Liver (tissue), 9 donors: ENCODE data around the gene ACOT2. TPM values are rescaled to one million over a fixed set of nuclear protein-coding genes. Genes with fewer than 3 reads are reported as not detected.
"Not testable (repeated sequence)": the region's sequence is repeated elsewhere in the genome, so short reads cannot be mapped to it uniquely, and the experiment has no call there.

Experiments used
- DNase-seq: peaks from one replicate; pipeline ENCODE4 v3.0.0-alpha.2; 2017; ENCODE audit warnings: low spot score
- H3K27ac ChIP-seq, 2 donors: one replicate each; pipeline ENCODE4 v1.7.0; 2013; ENCODE audit warnings: inconsistent platforms in 2 of 2, low read length in 2 of 2, control low read depth in 1 of 2, low read depth in 1 of 2, mild to moderate bottlenecking in 1 of 2
- H3K27me3 ChIP-seq, 4 donors: one replicate each; pipeline versions ENCODE4 v1.6.1 to v1.7.0; 2013; ENCODE audit warnings: low read length in 3 of 4, inconsistent platforms in 1 of 4, mild to moderate bottlenecking in 1 of 4, moderate library complexity in 1 of 4; ENCODE audit not compliant: control insufficient read depth in 4 of 4, insufficient read depth in 4 of 4
- H3K36me3 ChIP-seq, 4 donors: one replicate each; pipeline versions ENCODE4 v1.6.1 to v1.7.0; 2013; ENCODE audit warnings: low read length in 3 of 4, mild to moderate bottlenecking in 3 of 4, low read depth in 1 of 4, moderate library complexity in 1 of 4; ENCODE audit not compliant: control insufficient read depth in 4 of 4, insufficient read depth in 3 of 4
- H3K4me1 ChIP-seq, 4 donors: one replicate each; pipeline versions ENCODE4 v1.6.1 to v1.7.0; 2013; ENCODE audit warnings: low read length in 3 of 4, mild to moderate bottlenecking in 3 of 4, moderate library complexity in 1 of 4; ENCODE audit not compliant: control insufficient read depth in 4 of 4, insufficient read depth in 4 of 4
- H3K4me3 ChIP-seq, 3 donors: one replicate each; pipeline versions ENCODE4 v1.6.1 to v1.7.0; 2013; ENCODE audit warnings: low read length in 3 of 3, control low read depth in 1 of 3, low read depth in 1 of 3, mild to moderate bottlenecking in 1 of 3
- H3K9ac ChIP-seq, 2 donors: one replicate each; pipeline ENCODE4 v1.7.0; 2013; ENCODE audit warnings: low read length in 2 of 2, mild to moderate bottlenecking in 2 of 2, moderate library complexity in 2 of 2, control low read depth in 1 of 2, low read depth in 1 of 2
- H3K9me3 ChIP-seq, 4 donors: one replicate each; pipeline versions ENCODE4 v1.6.1 to v1.7.0; 2013; ENCODE audit warnings: low read length in 3 of 4; ENCODE audit not compliant: control insufficient read depth in 4 of 4
- ATF3 ChIP-seq: IDR thresholded peaks from 2 replicates; pipeline ENCODE4 v1.6.1; 2016; ENCODE audit warnings: antibody characterized with exemption
- CTCF ChIP-seq: fragments of 150-350 bp; IDR thresholded peaks from 2 replicates; pipeline ENCODE4 v1.5.1; 2017; ENCODE audit warnings: improper control_type of control experiment, low read depth, low read length; ENCODE audit not compliant: missing input control
- FOXA2 ChIP-seq: IDR thresholded peaks from 2 replicates; pipeline ENCODE4 v1.6.1; 2016; ENCODE audit warnings: antibody characterized with exemption
- GABPA ChIP-seq, 2 donors: IDR thresholded peaks in 1 of 2; conservative IDR thresholded peaks in 1 of 2; 2 replicates each; pipeline ENCODE4 v1.6.1; 2016; ENCODE audit warnings: antibody characterized with exemption in 2 of 2, mild to moderate bottlenecking in 1 of 2, moderate library complexity in 1 of 2
- HNF4A ChIP-seq, 2 donors: conservative IDR thresholded peaks; 2 replicates each; pipeline ENCODE4 v1.6.1; 2016; ENCODE audit warnings: antibody characterized with exemption in 2 of 2, mild to moderate bottlenecking in 2 of 2
- HNF4G ChIP-seq: IDR thresholded peaks from 2 replicates; pipeline ENCODE4 v1.6.1; 2016; ENCODE audit warnings: antibody characterized with exemption
- JUND ChIP-seq, 2 donors: IDR thresholded peaks; 2 replicates each; pipeline ENCODE4 v1.6.1; 2016; ENCODE audit warnings: antibody characterized with exemption in 2 of 2
- MAX ChIP-seq: IDR thresholded peaks from 2 replicates; pipeline ENCODE4 v1.6.1; 2016; ENCODE audit warnings: antibody characterized with exemption
- RAD21 ChIP-seq, 2 donors: IDR thresholded peaks; 2 replicates each; pipeline ENCODE4 v1.6.1; 2016; ENCODE audit warnings: antibody characterized with exemption in 2 of 2, mild to moderate bottlenecking in 2 of 2
- REST ChIP-seq: IDR thresholded peaks from 2 replicates; pipeline ENCODE4 v1.6.1; 2016; ENCODE audit warnings: antibody characterized with exemption, mild to moderate bottlenecking
- TAF1 ChIP-seq: conservative IDR thresholded peaks from 2 replicates; pipeline ENCODE4 v1.6.1; 2016; ENCODE audit warnings: antibody characterized with exemption, mild to moderate bottlenecking
- YY1 ChIP-seq: IDR thresholded peaks from 2 replicates; pipeline ENCODE4 v1.6.1; 2016; ENCODE audit warnings: antibody characterized with exemption, mild to moderate bottlenecking
- WGBS: extraction: QIAGEN DNeasy Blood & Tissue Kit; methylation state at CpG from one replicate; pipeline ENCODE4 v1.1.7; 2013; 5-methylcytosine and 5-hydroxymethylcytosine counted together
- polyA plus RNA-seq, 2 donors: library from polyadenylated mRNA; stranded (reverse) in 1 of 2; unstranded in 1 of 2; fragments of 200-250 nt in 1 of 2; fragments of >200 nt in 1 of 2; fragmentation: Nextera tagmentation in 1 of 2; extraction: Ambion mirVana in 1 of 2; gene quantifications; one replicate each; pipeline versions ENCODE4 v1.2.1 to v1.2.3, GENCODE V29; 2013 to 2015
- total RNA-seq, 2 donors: library from RNA; depleted of rRNA; stranded (reverse); fragments of >200 nt; gene quantifications; one replicate each; pipeline ENCODE4 v1.2.3, GENCODE V29; 2014
- donor health status: healthy.
- donor health status: healthy.
- donor health status: healthy.
- donor health status: healthy.
- donor health status: healthy.

ACOT2 gene
- total and polyA plus RNA-seq, 4 donors: 51.2 to 189 (median 151) TPM

DNA sequence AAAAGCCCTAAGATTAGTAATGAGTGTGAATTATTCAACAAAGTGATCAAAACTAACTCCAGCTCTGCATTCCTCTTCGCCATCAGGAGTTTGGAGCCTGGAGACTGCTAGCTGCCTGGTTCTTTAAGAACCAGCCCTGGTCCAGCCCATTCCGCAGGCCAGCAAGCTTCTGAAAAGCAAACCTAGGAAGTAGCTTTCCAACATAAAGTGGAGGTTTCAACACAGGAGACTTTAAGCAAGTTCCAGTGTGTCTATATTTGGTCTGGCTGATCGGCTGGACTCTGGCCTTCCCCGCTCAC is 178 bp upstream of the ACOT2 start:
- Histone ChIP-seq H3K9ac (peak overlapping the region; percentile 87 to 92), H3K4me3 (peak overlapping the region; percentile 37 to 82 (median 65)), H3K27ac (peak overlapping the region; percentile 89 to 98), H3K4me1 (peaks cover 2 to 26% (median 6%) of the 10 kb centered on the region in 4 donors)
- TF ChIP-seq MAX (peak; percentile 56), RAD21 (IDR thresholded peaks at IDR 0.05) (peak in 1 of 2 donors; percentile 51), ATF3 (peak; percentile 41), HNF4G (peak; percentile 93), TAF1 (peak; percentile 97), JUND (IDR thresholded peaks at IDR 0.05) (peak in 1 of 2 donors; percentile 34), GABPA (IDR thresholded peaks at IDR 0.05 in 1 of 2, conservative IDR thresholded peaks at IDR 0.05 in 1 of 2) (peak in 1 of 2 donors; percentile 17), HNF4A (conservative IDR thresholded peaks at IDR 0.05) (peak; percentile 89 to 94), FOXA2 (peak; percentile 4), REST (peak; percentile 95)
- WGBS: 6% methylated on average over 4 of the region's 4 CpGs
- H3K9me3 ChIP-seq, H3K36me3 ChIP-seq, H3K27me3 ChIP-seq, DNase-seq: not testable (repeated sequence)

GRCh38 chr14:73570913-73571312 is 1.9 kb downstream of the ACOT2 start:
- not testable (repeated sequence) for H3K27me3 ChIP-seq, H3K9ac ChIP-seq, H3K36me3 ChIP-seq, H3K9me3 ChIP-seq, H3K27ac ChIP-seq
- 10% methylated on average over 8 of the region's 8 CpGs for WGBS
- Histone ChIP-seq H3K4me3 (peak overlapping the region in 1 of 3 donors; percentile 65), H3K4me1 (peaks cover 2 to 26% (median 6%) of the 10 kb centered on the region in 4 donors)
- DNase-seq: peak; percentile 62
- TF ChIP-seq YY1: peak; percentile 71
- TF ChIP-seq RAD21 (IDR thresholded peaks at IDR 0.05): peak; percentile 70 to 73
- TF ChIP-seq CTCF: peak; percentile 57

DNA sequence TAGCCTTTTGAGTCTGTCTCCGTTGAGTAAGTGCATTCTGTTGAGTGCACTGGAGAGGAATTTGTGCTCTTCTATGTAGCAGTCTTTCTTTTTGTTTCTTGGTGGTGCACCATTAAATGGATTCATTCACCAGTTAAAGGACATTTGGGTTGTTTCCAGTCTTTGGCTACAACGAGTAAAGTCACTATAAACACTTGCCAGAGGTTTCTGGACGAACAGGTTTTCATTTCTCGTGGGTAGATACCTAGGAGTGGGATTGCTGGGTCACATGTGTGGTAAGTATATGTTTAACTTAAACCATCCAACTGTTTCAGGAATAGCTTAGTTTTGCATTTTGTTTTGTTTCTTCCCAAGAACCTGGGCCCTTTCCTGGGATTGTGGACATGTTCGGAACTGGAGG is 4.0 kb downstream of the ACOT2 start:
- H3K27me3 ChIP-seq, H3K27ac ChIP-seq, H3K9me3 ChIP-seq, DNase-seq, H3K4me3 ChIP-seq, H3K9ac ChIP-seq, H3K36me3 ChIP-seq: not testable (repeated sequence)
- WGBS: 68% methylated on average over 5 of the region's 5 CpGs
- peaks cover 2 to 19% (median 9%) of the 10 kb centered on the region in 4 donors for H3K4me1 ChIP-seq
